Stimulated activated CD8-positive, alpha-beta memory T cell treated with anti-CD3 and anti-CD28 coated beads, Interleukin-15, amount 100 ng/mL, for 48 hours (primary cell): ENCODE data around the gene RPL38.

Experiments used
- DNase-seq, 2 donors: peaks; one replicate each; pipeline ENCODE4 v3.0.0-alpha.2; 2020; ENCODE audit warnings: low read depth in 2 of 2

Gene RPL38

DNA sequence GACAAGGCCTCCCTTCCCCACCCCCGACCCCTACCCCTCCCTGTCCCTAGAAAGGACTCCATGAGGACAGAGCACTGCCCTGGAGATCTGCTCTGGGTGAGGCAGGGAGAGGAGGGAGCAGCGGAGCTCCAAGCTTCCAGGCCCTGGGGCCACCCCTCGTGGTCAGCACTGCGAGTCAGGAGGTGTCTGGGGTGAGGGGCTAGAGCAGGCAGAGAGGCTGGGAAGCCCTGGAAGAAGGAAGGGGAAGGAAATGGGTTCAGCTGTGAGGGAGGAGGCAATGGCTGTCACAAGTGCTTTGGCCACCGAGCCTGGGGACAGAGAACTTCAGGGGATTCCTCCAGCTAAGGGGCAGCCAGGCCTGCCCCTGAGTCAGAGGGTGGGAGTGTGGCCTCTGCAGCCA is 42.4 kb downstream of the RPL38 start:
- no peak for DNase-seq

DNA sequence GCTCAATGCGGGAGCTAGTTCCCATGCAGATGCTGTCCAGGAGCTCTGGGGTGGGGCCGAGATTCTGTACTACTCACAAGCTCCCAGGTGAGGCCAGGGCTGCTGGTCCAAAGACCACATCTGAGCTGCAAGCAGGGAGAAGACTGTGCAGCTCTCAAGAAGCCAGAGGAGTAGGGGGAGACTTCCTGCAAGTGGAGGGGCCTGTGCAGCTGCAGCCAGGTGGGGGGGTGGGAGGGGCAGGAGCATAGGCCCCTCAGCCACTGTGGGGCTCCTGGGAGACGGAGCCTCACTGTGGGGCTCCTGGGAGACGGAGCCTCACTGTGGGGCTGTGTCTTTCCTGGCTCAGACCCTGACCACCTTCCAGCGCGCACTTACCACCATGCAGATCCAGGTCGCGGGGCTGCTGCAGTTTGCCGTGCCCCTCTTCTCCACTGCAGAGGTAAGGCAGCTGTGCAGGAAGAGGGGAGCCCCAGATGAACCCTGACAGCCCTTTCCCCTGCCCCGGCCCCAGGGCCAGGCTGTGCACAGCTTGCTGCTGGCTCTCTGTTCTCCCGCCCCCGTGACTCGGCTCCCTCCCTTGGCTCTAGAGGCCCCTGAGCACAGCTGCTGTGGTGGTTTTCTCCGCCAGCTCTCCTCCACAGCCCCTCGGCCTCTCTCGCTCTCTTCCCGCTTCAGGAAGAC is 46.3 kb downstream of the RPL38 start:
- no peak for DNase-seq

DNA sequence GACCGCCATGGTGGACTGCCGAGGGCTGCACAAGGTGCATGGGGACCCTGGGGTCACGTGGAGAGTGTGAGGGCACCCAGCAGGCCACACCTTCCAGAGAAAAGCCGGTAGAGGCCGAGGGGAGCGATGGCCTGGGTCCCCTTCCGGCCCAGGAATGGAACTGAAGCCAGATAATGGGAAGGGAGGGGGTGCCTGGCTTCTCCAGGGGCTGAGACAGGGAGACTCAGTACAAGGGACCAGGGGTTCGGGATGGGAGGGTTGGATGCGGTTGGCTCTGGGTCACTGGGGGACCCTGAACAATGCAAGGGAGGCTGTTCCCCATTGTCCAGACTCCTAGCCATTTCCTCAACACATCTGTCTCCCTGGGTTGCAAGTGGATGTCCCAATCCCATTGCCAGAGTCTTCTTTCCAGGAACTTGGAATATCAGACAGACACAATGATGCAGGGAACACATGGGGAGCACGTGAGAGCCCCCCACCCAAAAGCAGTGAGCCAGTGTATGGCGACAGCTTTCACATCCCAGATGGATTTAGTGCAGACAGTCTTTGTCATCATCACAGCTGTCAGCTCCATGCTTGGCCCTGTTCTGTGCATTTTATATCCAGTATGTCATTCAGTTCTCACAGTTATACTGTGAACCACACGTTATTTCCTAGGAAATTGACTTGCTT is 47.0 kb downstream of the RPL38 start:
- no peak for DNase-seq

DNA sequence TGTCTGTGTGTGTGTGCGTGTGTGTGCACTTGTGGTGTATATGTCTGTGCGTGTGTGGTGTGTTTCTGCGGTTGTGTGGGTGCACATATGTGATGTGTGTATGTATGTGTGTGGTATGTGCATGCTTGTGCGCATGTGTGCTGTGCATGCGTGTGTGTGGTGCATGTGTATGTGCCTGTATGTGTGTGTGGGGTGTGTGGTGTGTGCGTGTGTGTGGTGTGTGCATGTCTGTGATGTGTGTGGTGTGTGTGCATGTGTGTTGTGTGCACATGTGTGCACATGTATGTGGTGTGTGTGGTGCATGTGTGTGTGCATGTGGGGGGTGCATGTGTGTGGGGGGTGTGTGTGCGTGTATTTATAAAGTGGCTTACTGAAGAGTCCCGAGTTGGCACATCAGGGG is 47.6 kb downstream of the RPL38 start:
- DNase-seq: no peak

DNA sequence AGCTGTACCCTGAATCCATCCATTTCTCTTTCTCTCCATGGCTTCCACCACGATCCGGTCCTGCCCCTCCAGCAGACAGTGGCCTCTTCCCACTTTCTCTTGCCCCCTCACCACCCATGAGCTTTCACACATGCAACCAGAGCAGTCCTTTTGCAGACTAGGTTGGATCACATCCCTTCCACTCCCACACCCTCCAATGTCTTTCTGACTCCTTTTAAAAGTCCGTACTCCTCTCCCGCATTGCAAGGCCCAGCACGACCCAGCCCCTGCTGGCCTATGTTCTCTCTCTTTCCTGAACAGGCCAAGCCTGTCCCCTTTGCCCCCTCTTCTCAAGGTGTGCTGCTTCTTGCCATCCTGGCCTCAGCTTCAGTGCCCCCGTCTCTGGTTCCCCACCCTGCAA is 48.1 kb downstream of the RPL38 start:
- DNase-seq: no peak

DNA sequence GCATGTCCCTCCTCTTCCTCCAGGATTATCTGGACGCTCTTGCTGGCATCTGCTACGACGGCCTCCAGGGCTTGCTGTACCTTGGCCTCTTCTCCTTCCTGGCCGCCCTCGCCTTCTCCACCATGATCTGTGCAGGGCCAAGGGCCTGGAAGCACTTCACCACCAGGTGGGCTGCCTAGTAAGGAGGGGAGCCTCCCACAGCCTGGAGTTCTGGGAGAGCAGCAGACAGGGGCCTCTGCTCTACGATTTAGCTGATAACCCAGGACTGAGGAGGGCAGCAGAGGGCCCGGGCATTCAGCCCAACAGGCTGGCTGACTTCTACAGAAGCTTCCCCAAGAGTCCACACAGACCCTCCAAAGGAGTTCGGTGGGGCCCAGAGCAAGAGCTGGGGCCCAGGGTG is 48.7 kb downstream of the RPL38 start:
- DNase-seq: no peak

DNA sequence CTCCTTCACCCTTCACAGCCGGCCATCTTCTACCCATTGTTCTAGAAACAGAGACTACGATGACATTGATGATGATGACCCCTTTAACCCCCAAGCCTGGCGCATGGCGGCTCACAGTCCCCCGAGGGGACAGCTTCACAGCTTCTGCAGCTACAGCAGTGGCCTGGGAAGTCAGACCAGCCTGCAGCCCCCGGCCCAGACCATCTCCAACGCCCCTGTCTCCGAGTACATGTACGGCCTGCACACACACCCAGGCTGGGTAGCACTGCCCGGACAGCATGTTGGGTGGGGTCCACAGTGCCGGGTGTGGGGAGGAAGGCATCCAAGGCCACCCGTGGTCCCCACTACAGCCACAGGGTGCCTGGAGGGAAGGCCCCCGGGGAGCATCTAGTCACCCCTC is 49.6 kb downstream of the RPL38 start:
- no peak for DNase-seq

DNA sequence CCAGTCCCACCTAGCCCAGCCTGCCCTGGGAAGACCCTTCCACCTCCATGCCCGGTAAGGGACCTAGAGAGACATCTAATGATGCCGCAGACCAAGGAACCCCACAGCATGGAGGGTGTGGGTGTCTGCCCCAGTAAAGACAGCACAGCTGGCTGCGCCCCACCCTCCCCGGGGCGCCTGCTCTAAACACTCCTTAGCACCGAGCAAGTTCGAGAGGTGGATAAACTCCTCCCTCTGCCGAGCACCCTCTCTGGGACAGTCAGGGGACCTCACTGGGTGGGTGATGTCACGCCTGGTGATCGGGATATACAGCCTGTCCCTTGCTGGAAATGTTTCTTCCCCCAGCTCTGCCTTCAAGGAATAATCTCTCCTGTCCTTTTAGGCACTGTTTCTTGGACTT is 53.8 kb downstream of the RPL38 start:
- DNase-seq: no peak

DNA sequence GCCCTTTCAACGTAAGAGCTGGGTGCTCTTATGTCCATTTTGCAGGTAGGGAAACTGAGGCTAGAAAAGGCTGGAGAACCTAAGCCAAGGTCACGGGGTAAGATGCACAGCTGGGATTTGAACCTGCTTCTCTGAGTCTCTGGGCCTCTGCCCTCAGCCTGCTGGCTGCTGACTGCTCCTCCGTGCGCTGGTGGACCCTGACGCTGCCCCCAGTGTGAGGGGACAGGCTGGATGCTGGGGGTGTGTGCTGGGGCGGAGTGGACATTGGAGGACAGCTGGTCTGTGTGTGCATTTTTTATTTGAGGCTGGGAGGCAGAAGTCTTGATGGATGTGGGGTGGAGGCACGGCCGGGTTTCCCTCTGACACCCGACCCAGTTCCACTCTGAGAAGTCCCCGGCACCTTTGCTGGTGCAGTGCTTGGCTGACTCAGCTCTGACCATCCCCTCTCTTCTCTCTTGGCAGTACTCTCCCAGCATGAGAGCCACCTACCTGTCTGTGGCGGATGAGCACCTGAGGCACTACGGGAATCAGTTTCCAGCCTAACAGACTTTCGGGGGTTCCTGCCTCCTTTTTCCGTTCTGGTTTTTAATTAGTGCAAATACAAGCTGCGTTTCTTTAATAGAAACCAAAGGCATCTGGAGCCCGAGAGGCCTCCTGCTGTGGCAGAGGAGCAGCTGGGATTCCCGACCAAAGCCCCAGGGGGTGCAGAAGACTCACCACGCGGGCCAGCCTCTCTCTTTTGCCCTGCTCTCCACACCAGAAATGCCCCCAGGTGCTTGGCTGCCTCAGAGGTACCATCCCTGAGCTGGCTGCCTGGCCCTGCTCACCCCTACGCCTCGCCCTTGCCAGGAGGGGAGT is 56.4 kb downstream of the RPL38 start:
- no peak for DNase-seq
